PC-3 (cell line): ENCODE measurements around the gene DDOST.

Experiments
- CTCF ChIP-seq: fragments of 300-600 bp; sonication (generic); conservative IDR thresholded peaks from 2 replicates; pipeline ENCODE4 v1.5.1; 2017; ENCODE audit warnings: antibody characterized with exemption, low read depth, mild to moderate bottlenecking, low read length
- EZH2phosphoT487 ChIP-seq: fragments of 300-600 bp; sonication (generic); IDR thresholded peaks from 2 replicates; pipeline ENCODE4 v1.6.1; 2018; ENCODE audit warnings: mild to moderate bottlenecking, antibody characterized with exemption, low read length, borderline replicate concordance

- TF ChIP-seq CTCF (no peak), EZH2phosphoT487 (no peak)
These were observed 40.2 kb downstream of the DDOST start for GRCh38 chr1:20621012-20621411.
